K562 (cell line): ENCODE results near the gene GSK3B. TPM values are rescaled to one million over a fixed set of nuclear protein-coding genes. Genes with fewer than 3 reads are reported as not detected.

Source experiments
- ATAC-seq: fragments of 200-7000 bp; cut with Tn5 transposase; 3 replicates; pipeline ENCODE4 v1.9.1; 2020; ENCODE audit warnings: moderate library complexity
- BruUV-seq: library from RNA; stranded (reverse); fragments of 400-500 nt; replicated peaks from 2 replicates; lab custom pipeline; 2021; lab: Mats Ljungman, UMichigan
- CTCF ChIA-PET: fragments of 300-600 bp; formaldehyde crosslinking; extraction: SDS; loops from one replicate; lab custom pipeline; 2021; ENCODE audit warnings: low intra/inter-chr PET ratio; lab: Yijun Ruan, JAX
- POLR2A ChIA-PET: fragments of 300-600, 350-650 bp; sonication (Branson Sonifier 250); formaldehyde crosslinking; extraction: SDS; loops from one replicate; lab custom pipeline; 2021; ENCODE audit warnings: antibody characterized with exemption, inconsistent platforms; lab: Yijun Ruan, JAX
- DNase-seq, 4 experiments: peaks; one replicate each; pipeline versions ENCODE4 v3.0.0 to v3.0.0-alpha.2; 2011 to 2018; ENCODE audit warnings: low spot score in 3 of 4, mixed read lengths in 3 of 4; ENCODE audit errors: extremely low read depth in 1 of 4
- FAIRE-seq: peaks from 2 replicates; lab custom pipeline; 2011; peaks lifted over from hg19 to GRCh38; lab: Jason Lieb, UNC
- H2AFZ ChIP-seq: 2 replicates; pipeline ENCODE4 v1.6.0; 2011; ENCODE audit warnings: low read depth, low read length, control low read depth, inconsistent platforms
- H3K27ac ChIP-seq: fragments of 200-600 bp; 3 replicates; pipeline ENCODE4 v1.8.0; 2011; ENCODE audit warnings: low read depth, mild to moderate bottlenecking, control low read depth, inconsistent platforms, low read length, moderate library complexity, mixed read lengths; ENCODE audit errors: extremely low read depth
- H3K27me3 ChIP-seq, 2 experiments: fragments of 300-600 bp in 1 of 2; 2 replicates in 1 of 2; 3 replicates in 1 of 2; pipeline versions ENCODE4 v1.6.0 to v1.8.0; 2011; ENCODE audit warnings: inconsistent platforms in 2 of 2, low read length in 2 of 2, mild to moderate bottlenecking in 1 of 2, mixed read lengths in 1 of 2, moderate library complexity in 1 of 2; ENCODE audit not compliant: control insufficient read depth in 2 of 2, insufficient read depth in 2 of 2
- H3K36me3 ChIP-seq: fragments of 300-600 bp; 3 replicates; pipeline ENCODE4 v1.8.0; 2011; ENCODE audit warnings: mild to moderate bottlenecking, low read length, inconsistent platforms; ENCODE audit not compliant: control insufficient read depth, insufficient read depth
- H3K4me1 ChIP-seq, 2 experiments: fragments of 200-600 bp in 1 of 2; replicated peaks in 1 of 2; 2 replicates in 1 of 2; 3 replicates in 1 of 2; pipeline versions ENCODE4 v1.5.1 to v1.8.0; 2011; ENCODE audit warnings: inconsistent platforms in 2 of 2, low read length in 2 of 2, mild to moderate bottlenecking in 1 of 2, mixed read lengths in 1 of 2, moderate library complexity in 1 of 2; ENCODE audit not compliant: control insufficient read depth in 2 of 2, insufficient read depth in 2 of 2
- H3K4me2 ChIP-seq: 2 replicates; pipeline ENCODE4 v1.6.1; 2011; ENCODE audit warnings: low read length, control low read depth, inconsistent platforms, mixed read lengths; ENCODE audit not compliant: insufficient read depth
- H3K4me3 ChIP-seq: fragments of 200-600 bp; sonication (generic), shearing (Covaris generic); 2 replicates; pipeline ENCODE4 v1.5.1; 2016; ENCODE audit warnings: control low read depth, inconsistent platforms
- H3K79me2 ChIP-seq: fragments of 200-600 bp; 3 replicates; pipeline ENCODE4 v1.8.0; 2011; ENCODE audit warnings: low read length, inconsistent platforms; ENCODE audit not compliant: control insufficient read depth, insufficient read depth
- H3K9ac ChIP-seq, 2 experiments: 2 replicates each; pipeline versions ENCODE4 v1.6.0 to v1.6.1; 2011; ENCODE audit warnings: low read depth in 2 of 2, low read length in 2 of 2, control low read depth in 1 of 2, inconsistent platforms in 1 of 2, mild to moderate bottlenecking in 1 of 2, mixed read lengths in 1 of 2; ENCODE audit not compliant: insufficient read depth in 1 of 2
- H3K9me1 ChIP-seq: one replicate; pipeline ENCODE4 v1.6.0; 2011; ENCODE audit warnings: inconsistent platforms, mild to moderate bottlenecking, low read length, moderate library complexity; ENCODE audit not compliant: control insufficient read depth, insufficient read depth
- H3K9me3 ChIP-seq: replicated peaks from 2 replicates; pipeline ENCODE4 v1.5.1; 2011; ENCODE audit warnings: low read depth, low read length, inconsistent platforms; ENCODE audit not compliant: control insufficient read depth, insufficient read depth
- H4K20me1 ChIP-seq: replicated peaks from 2 replicates; pipeline ENCODE4 v1.6.1; 2011; ENCODE audit warnings: low read length, inconsistent platforms, mixed read lengths; ENCODE audit not compliant: control insufficient read depth, insufficient read depth
- CHD2 ChIP-seq: IDR thresholded peaks from 2 replicates; pipeline ENCODE4 v1.6.1; 2011; ENCODE audit warnings: low read depth, low read length
- HDAC1 ChIP-seq, 2 experiments: fragments of 450-650 bp; IDR thresholded peaks; 2 replicates each; pipeline ENCODE4 v1.6.1; 2016 to 2017; ENCODE audit warnings: inconsistent platforms in 1 of 2, mild to moderate bottlenecking in 1 of 2, moderate library complexity in 1 of 2
- HDGF ChIP-seq: fragments of 450-650 bp; IDR thresholded peaks from 2 replicates; pipeline ENCODE4 v1.6.1; 2016
- HIVEP1 ChIP-seq: fragments of 250-450 bp; sonication (Bioruptor Pico); IDR thresholded peaks from 2 replicates; pipeline ENCODE4 v1.4.0; 2020; ENCODE audit warnings: mild to moderate bottlenecking
- MAFK ChIP-seq: IDR thresholded peaks from 2 replicates; pipeline ENCODE4 v1.6.1; 2011; ENCODE audit warnings: low read length, improper control_type of control experiment
- MIER1 ChIP-seq: fragments of 450-650 bp; IDR thresholded peaks from 2 replicates; pipeline ENCODE4 v1.6.1; 2016; ENCODE audit warnings: antibody characterized with exemption, mild to moderate bottlenecking, low read depth
- MYBL2 ChIP-seq, 2 experiments: fragments of 450-650 bp in 1 of 2; sonication (generic) in 1 of 2; formaldehyde crosslinking in 1 of 2; IDR thresholded peaks; 2 replicates each; pipeline versions ENCODE4 v1.6.1 to v1.8.1; 2017 to 2022; ENCODE audit warnings: borderline replicate concordance in 1 of 2, inconsistent platforms in 1 of 2, low read depth in 1 of 2, mild to moderate bottlenecking in 1 of 2, missing genetic modification reagents in 1 of 2, moderate library complexity in 1 of 2
- NCOA4 ChIP-seq: fragments of 450-650 bp; IDR thresholded peaks from 2 replicates; pipeline ENCODE4 v1.6.1; 2018; ENCODE audit warnings: mild to moderate bottlenecking; ENCODE audit not compliant: partially characterized antibody
- NFIC ChIP-seq: fragments of 450-650 bp; IDR thresholded peaks from 2 replicates; pipeline ENCODE4 v1.6.1; 2017; ENCODE audit warnings: mild to moderate bottlenecking, inconsistent platforms
- NR1H2 ChIP-seq: sonication (generic); formaldehyde crosslinking; IDR thresholded peaks from 2 replicates; pipeline ENCODE4 v1.4.0; 2020; ENCODE audit warnings: mild to moderate bottlenecking, missing genetic modification reagents
- SMARCB1 ChIP-seq: IDR thresholded peaks from 2 replicates; pipeline ENCODE4 v1.6.1; 2011; ENCODE audit warnings: improper control_type of control experiment, low read depth; ENCODE audit not compliant: insufficient read length
- ZNF253 ChIP-seq: fragments of 250-450 bp; sonication (Bioruptor Pico); conservative IDR thresholded peaks from 2 replicates; pipeline ENCODE4 v1.6.1; 2021; ENCODE audit warnings: mild to moderate bottlenecking
- ZNF551 ChIP-seq: fragments of 250-450 bp; sonication (Bioruptor Pico); IDR thresholded peaks from 2 replicates; pipeline ENCODE4 v1.5.0; 2021; ENCODE audit warnings: mild to moderate bottlenecking, moderate library complexity
- WGBS: fragments of 100-300 bp; shearing (Covaris generic); methylation state at CpG from one replicate; pipeline ENCODE4 v1.1.6; 2016; ENCODE audit warnings: low coverage, mixed read lengths; ENCODE audit not compliant: insufficient coverage; ENCODE audit errors: missing lambda C conversion rate; 5-methylcytosine and 5-hydroxymethylcytosine counted together
- in situ Hi-C: fragments of 300-500 bp; cut with MboI; formaldehyde crosslinking; loops from 4 replicates; pipeline ENCODE4 v1.15.0; 2018; ENCODE audit warnings: inconsistent platforms, mixed read lengths
- intact Hi-C: fragments of 100-400 bp; cut with micrococcal nuclease; formaldehyde crosslinking; loops from 2 replicates; pipeline ENCODE4 v1.14.2; 2022
- polyA plus RNA-seq, 8 experiments: library from polyadenylated mRNA; depleted of rRNA in 4 of 8; stranded (reverse) in 5 of 8; unstranded in 3 of 8; fragments of >200 nt; fragmentation: Nextera tagmentation in 2 of 8; fragmentation: Illumina TruSeq in 1 of 8; extraction: Ambion mirVana in 2 of 8; extraction: Trizol in 1 of 8; gene quantifications; 2 replicates each; pipeline versions ENCODE4 v1.2.1 to v1.2.3, GENCODE V29; 2011 to 2014; ENCODE audit warnings: inconsistent platforms in 1 of 8, missing spikeins in 1 of 8
- total RNA-seq, 7 experiments: library from RNA; depleted of rRNA in 6 of 7; stranded (reverse); fragments of >200 nt in 6 of 7; fragmentation: Illumina TruSeq in 2 of 7; extraction: Trizol in 2 of 7; gene quantifications; 2 replicates each; pipeline versions ENCODE4 v1.2.1 to v1.2.3, GENCODE V29; 2011 to 2021; ENCODE audit warnings: low replicate concordance in 1 of 7
- TF ChIP-seq, protein P1 (sequence below): sonication (generic); formaldehyde crosslinking; IDR thresholded peaks from 2 replicates; pipeline ENCODE4 v1.5.0; 2020; ENCODE audit warnings: missing genetic modification reagents
- TF ChIP-seq, protein P2 (sequence below): sonication (generic); formaldehyde crosslinking; IDR thresholded peaks from 2 replicates; pipeline ENCODE4 v1.8.0; 2023; ENCODE audit warnings: mild to moderate bottlenecking, missing genetic modification reagents
- TF ChIP-seq, protein P3 (sequence below): fragments of 250-450 bp; sonication (Bioruptor Pico); IDR thresholded peaks from 2 replicates; pipeline ENCODE4 v1.5.0; 2021; ENCODE audit warnings: mild to moderate bottlenecking, borderline replicate concordance

The GSK3B gene
- total and polyA plus RNA-seq, 9 of the 15 experiments (the other 6 are each of a cell fraction or from before 2014, with no cell fraction given) = 4.7 to 25.0 (median 18.7) TPM

DNA sequence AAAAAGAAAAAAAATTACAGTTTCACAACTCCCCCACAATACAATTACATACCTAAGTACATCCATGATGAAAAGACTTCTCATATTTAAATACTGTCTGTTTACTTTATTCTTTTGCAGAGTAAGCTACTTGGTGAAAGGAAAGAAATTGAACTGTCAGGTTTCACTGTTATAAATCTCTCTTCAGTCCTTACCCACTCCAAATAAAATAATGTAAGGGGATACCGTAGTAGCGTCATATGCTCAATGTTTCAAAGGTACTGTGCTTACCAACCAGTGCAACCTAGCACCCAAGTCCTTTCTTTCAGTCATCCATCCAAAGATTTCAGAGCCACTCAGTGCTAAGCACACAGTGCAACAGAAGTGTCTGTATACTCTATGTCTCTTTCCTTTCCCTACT is 13.4 kb downstream of the GSK3B start (continued):
- TF ChIP-seq NCOA4 = no peak
- TF ChIP-seq, protein P1, sequence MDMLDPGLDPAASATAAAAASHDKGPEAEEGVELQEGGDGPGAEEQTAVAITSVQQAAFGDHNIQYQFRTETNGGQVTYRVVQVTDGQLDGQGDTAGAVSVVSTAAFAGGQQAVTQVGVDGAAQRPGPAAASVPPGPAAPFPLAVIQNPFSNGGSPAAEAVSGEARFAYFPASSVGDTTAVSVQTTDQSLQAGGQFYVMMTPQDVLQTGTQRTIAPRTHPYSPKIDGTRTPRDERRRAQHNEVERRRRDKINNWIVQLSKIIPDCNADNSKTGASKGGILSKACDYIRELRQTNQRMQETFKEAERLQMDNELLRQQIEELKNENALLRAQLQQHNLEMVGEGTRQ (CRISPR knock-in tag) = no peak

DNA sequence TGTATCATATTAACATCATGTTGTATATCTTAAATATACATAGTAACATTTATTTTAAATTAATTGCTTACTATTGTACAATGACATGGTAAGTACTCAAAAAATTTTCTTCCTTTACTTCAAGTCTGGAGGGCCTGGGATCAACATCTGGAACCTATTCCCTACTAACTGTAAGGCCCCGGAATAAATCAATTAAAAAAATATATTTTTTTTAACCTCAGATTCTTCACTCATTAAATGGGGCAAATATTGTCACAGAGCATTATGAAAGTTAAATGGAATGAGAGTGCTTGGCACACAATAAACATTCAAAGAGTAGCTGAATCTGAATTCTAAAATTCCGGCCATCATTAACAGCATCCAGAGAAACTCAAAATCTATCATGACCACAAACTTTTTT is 16.5 kb downstream of the GSK3B start:
- no peaks in the 10 kb centered on the region; the same call in 1 of the 2 replicates for H4K20me1 ChIP-seq
- H3K4me1 ChIP-seq = no peaks in the 10 kb centered on the region
- ChIA-PET POLR2A (interaction anchor here (1.2 to 1.4 kb wide), 2 partner anchors 13 to 16 kb away, joined by 3 to 6 read pairs; no protein-coding TSS in a partner anchor), CTCF (no interaction called here)
- FAIRE-seq = no peak
- H3K4me3 ChIP-seq = no peak overlapping the region
- WGBS = 100% methylated on average over 2 of the region's 2 CpGs
- peaks cover 86% of the 10 kb centered on the region for H3K79me2 ChIP-seq
- intact Hi-C loops (no loop called here), in situ Hi-C loops (no loop called here)
- ATAC-seq = no peak
- H3K4me2 ChIP-seq = no peak overlapping the region
- H3K27ac ChIP-seq = no peak overlapping the region
- DNase-seq = no peak
- H2AFZ ChIP-seq = no peak overlapping the region
- H3K36me3 ChIP-seq = 0 out of 3 replicates have a peak, but pooled peaks cover 10% of the 10 kb centered on the region
- H3K9ac ChIP-seq = no peak overlapping the region
- no peaks in the 10 kb centered on the region for H3K9me1 ChIP-seq
- no peaks in the 10 kb centered on the region for H3K9me3 ChIP-seq
- BruUV-seq = no TSS peak
- H3K27me3 ChIP-seq = no peaks in the 10 kb centered on the region
- TF ChIP-seq ZNF551 (CRISPR knock-in tag) (no peak), ZNF253 (CRISPR knock-in tag) (no peak), NR1H2 (no peak), MIER1 (no peak), HDAC1 (IDR thresholded peaks at IDR 0.05) (no peak), MYBL2 (IDR thresholded peaks at IDR 0.05; ENCODE audit: low read depth) (no peak), MYBL2 (CRISPR knock-in tag; IDR thresholded peaks at IDR 0.05; ENCODE audit: borderline replicate concordance) (no peak), MAFK (no peak), SMARCB1 (no peak), HIVEP1 (CRISPR knock-in tag) (no peak), NFIC (no peak), HDGF (no peak), CHD2 (no peak)
- TF ChIP-seq, protein P2, sequence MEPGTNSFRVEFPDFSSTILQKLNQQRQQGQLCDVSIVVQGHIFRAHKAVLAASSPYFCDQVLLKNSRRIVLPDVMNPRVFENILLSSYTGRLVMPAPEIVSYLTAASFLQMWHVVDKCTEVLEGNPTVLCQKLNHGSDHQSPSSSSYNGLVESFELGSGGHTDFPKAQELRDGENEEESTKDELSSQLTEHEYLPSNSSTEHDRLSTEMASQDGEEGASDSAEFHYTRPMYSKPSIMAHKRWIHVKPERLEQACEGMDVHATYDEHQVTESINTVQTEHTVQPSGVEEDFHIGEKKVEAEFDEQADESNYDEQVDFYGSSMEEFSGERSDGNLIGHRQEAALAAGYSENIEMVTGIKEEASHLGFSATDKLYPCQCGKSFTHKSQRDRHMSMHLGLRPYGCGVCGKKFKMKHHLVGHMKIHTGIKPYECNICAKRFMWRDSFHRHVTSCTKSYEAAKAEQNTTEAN (CRISPR knock-in tag) = no peak
- TF ChIP-seq, protein P3, sequence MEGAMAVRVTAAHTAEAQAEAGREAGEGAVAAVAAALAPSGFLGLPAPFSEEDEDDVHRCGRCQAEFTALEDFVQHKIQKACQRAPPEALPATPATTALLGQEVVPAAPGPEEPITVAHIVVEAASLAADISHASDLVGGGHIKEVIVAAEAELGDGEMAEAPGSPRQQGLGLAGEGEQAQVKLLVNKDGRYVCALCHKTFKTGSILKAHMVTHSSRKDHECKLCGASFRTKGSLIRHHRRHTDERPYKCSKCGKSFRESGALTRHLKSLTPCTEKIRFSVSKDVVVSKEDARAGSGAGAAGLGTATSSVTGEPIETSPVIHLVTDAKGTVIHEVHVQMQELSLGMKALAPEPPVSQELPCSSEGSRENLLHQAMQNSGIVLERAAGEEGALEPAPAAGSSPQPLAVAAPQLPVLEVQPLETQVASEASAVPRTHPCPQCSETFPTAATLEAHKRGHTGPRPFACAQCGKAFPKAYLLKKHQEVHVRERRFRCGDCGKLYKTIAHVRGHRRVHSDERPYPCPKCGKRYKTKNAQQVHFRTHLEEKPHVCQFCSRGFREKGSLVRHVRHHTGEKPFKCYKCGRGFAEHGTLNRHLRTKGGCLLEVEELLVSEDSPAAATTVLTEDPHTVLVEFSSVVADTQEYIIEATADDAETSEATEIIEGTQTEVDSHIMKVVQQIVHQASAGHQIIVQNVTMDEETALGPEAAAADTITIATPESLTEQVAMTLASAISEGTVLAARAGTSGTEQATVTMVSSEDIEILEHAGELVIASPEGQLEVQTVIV (CRISPR knock-in tag) = no peak
